WTC11 (cell line): ENCODE data around the gene RCAN2. TPM values are rescaled to one million over a fixed set of nuclear protein-coding genes. Genes with fewer than 3 reads are reported as not detected.

ENCODE experiments used
- ATAC-seq: fragments of 200-7000 bp; cut with Tn5 transposase; 2 replicates; pipeline ENCODE4 v1.10.0; 2021; ENCODE audit warnings: mild to moderate bottlenecking, moderate library complexity
- CTCF ChIA-PET: fragments of 300-600 bp; sonication (Branson Sonifier 250); formaldehyde crosslinking; loops from one replicate; lab custom pipeline; 2021; ENCODE audit warnings: antibody characterized with exemption; lab: Charles Lee
- POLR2A ChIA-PET: fragments of 350-600 bp; sonication (Branson Sonifier 250); formaldehyde crosslinking; loops from one replicate; lab custom pipeline; 2021; ENCODE audit warnings: antibody characterized with exemption; lab: Charles Lee
- DNase-seq: peaks from one replicate; pipeline ENCODE4 v3.0.0; 2021; ENCODE audit warnings: low spot score
- H3K27ac Mint-ChIP-seq: 2 replicates; pipeline ENCODE4 v1.8.0; 2021; ENCODE audit warnings: mixed read lengths
- H3K27me3 Mint-ChIP-seq: 2 replicates; pipeline ENCODE4 v1.8.0; 2021; ENCODE audit warnings: low read depth, mild to moderate bottlenecking, moderate library complexity, mixed read lengths
- H3K36me3 Mint-ChIP-seq: 2 replicates; pipeline ENCODE4 v1.8.0; 2021; ENCODE audit warnings: mixed read lengths
- H3K4me1 Mint-ChIP-seq: 2 replicates; pipeline ENCODE4 v1.8.0; 2022; ENCODE audit warnings: mixed read lengths
- H3K4me3 Mint-ChIP-seq: 2 replicates; pipeline ENCODE4 v1.8.0; 2021; ENCODE audit warnings: mild to moderate bottlenecking, moderate library complexity, mixed read lengths
- H3K9me3 Mint-ChIP-seq: 2 replicates; pipeline ENCODE4 v1.8.0; 2021; ENCODE audit warnings: mixed read lengths
- CREM ChIP-seq: sonication (generic); formaldehyde crosslinking; IDR thresholded peaks from 2 replicates; pipeline ENCODE4 v1.8.1; 2022; ENCODE audit warnings: mild to moderate bottlenecking, missing genetic modification reagents, moderate library complexity
- FOXK1 ChIP-seq: sonication (generic); formaldehyde crosslinking; IDR thresholded peaks from 2 replicates; pipeline ENCODE4 v1.8.0; 2022; ENCODE audit warnings: mild to moderate bottlenecking, moderate library complexity, missing genetic modification reagents
- GTF2I ChIP-seq: fragments of 250-450 bp; sonication (Bioruptor Pico); conservative IDR thresholded peaks from 2 replicates; pipeline ENCODE4 v1.4.0; 2021; ENCODE audit warnings: mild to moderate bottlenecking
- MYBL2 ChIP-seq: sonication (generic); formaldehyde crosslinking; IDR thresholded peaks from 2 replicates; pipeline ENCODE4 v1.8.1; 2023; ENCODE audit warnings: mild to moderate bottlenecking, moderate library complexity, missing genetic modification reagents
- NR1H2 ChIP-seq: sonication (generic); formaldehyde crosslinking; IDR thresholded peaks from 2 replicates; pipeline ENCODE4 v1.9.0; 2021; ENCODE audit warnings: mild to moderate bottlenecking, moderate library complexity, missing genetic modification reagents
- NR2C2 ChIP-seq: sonication (generic); formaldehyde crosslinking; IDR thresholded peaks from 2 replicates; pipeline ENCODE4 v1.8.0; 2022; ENCODE audit warnings: mild to moderate bottlenecking, missing genetic modification reagents
- PRRX2 ChIP-seq: fragments of 250-450 bp; sonication (Bioruptor Pico); IDR thresholded peaks from 2 replicates; pipeline ENCODE4 v1.8.0; 2021; ENCODE audit warnings: mild to moderate bottlenecking
- SMAD4 ChIP-seq: sonication (generic); formaldehyde crosslinking; IDR thresholded peaks from 2 replicates; pipeline ENCODE4 v1.8.0; 2022; ENCODE audit warnings: mild to moderate bottlenecking, missing genetic modification reagents
- TEAD4 ChIP-seq: sonication (generic); formaldehyde crosslinking; IDR thresholded peaks from 2 replicates; pipeline ENCODE4 v1.8.0; 2022; ENCODE audit warnings: mild to moderate bottlenecking, missing genetic modification reagents
- ZBTB21 ChIP-seq: sonication (generic); formaldehyde crosslinking; IDR thresholded peaks from 2 replicates; pipeline ENCODE4 v1.8.1; 2023; ENCODE audit warnings: mild to moderate bottlenecking, missing genetic modification reagents, borderline replicate concordance
- ZNF138 ChIP-seq: sonication (generic); formaldehyde crosslinking; conservative IDR thresholded peaks from 2 replicates; pipeline ENCODE4 v1.8.1; 2022; ENCODE audit warnings: mild to moderate bottlenecking, moderate library complexity, missing genetic modification reagents
- ZNF281 ChIP-seq: sonication (generic); formaldehyde crosslinking; IDR thresholded peaks from 2 replicates; pipeline ENCODE4 v1.8.0; 2023; ENCODE audit warnings: mild to moderate bottlenecking, missing genetic modification reagents
- ZNF317 ChIP-seq: sonication (generic); formaldehyde crosslinking; IDR thresholded peaks from 2 replicates; pipeline ENCODE4 v1.8.1; 2023; ENCODE audit warnings: low read depth, mild to moderate bottlenecking, moderate library complexity, missing genetic modification reagents, borderline replicate concordance
- ZNF416 ChIP-seq: fragments of 250-450 bp; sonication (Bioruptor Pico); IDR thresholded peaks from 2 replicates; pipeline ENCODE4 v1.9.0; 2021; ENCODE audit warnings: mild to moderate bottlenecking, inconsistent platforms
- ZNF671 ChIP-seq: fragments of 250-450 bp; sonication (Bioruptor Pico); IDR thresholded peaks from 2 replicates; pipeline ENCODE4 v1.8.0; 2021; ENCODE audit warnings: mild to moderate bottlenecking
- ZSCAN18 ChIP-seq: fragments of 250-450 bp; sonication (Bioruptor Pico); IDR thresholded peaks from 2 replicates; pipeline ENCODE4 v2.1.2; 2022; ENCODE audit warnings: mild to moderate bottlenecking, moderate library complexity
- total RNA-seq: library from RNA; stranded (reverse); gene quantifications from 3 replicates; pipeline ENCODE4 v1.2.3, GENCODE V29; 2021

The RCAN2 gene
- total RNA-seq, 1 experiment from 2014 or later, result 3.9 TPM

GRCh38 chr6:46251583-46252339 is 239.5 kb downstream of the RCAN2 start:
- Mint-ChIP-seq H3K27ac (no peak overlapping the region), H3K4me3 (no peak overlapping the region), H3K36me3 (no peaks in the 10 kb centered on the region), H3K27me3 (no peaks in the 10 kb centered on the region), H3K4me1 (no peaks in the 10 kb centered on the region), H3K9me3 (no peaks in the 10 kb centered on the region)
- CTCF ChIA-PET, result no interaction called here
- TF ChIP-seq ZBTB21 (CRISPR knock-in tag), result no peak
- no peak for TF ChIP-seq FOXK1
- TF ChIP-seq SMAD4, result no peak
- no peak for TF ChIP-seq CREM (CRISPR knock-in tag)
- no peak for TF ChIP-seq PRRX2 (CRISPR knock-in tag)
- no peak for TF ChIP-seq ZSCAN18 (CRISPR knock-in tag)
- no peak for TF ChIP-seq TEAD4
- POLR2A ChIA-PET, result no interaction called here
- no peak for ATAC-seq
- no peak for DNase-seq

GRCh38 chr6:46248143-46248542 is 243.1 kb downstream of the RCAN2 start:
- H3K9me3 Mint-ChIP-seq, result no peaks in the 10 kb centered on the region
- ChIA-PET POLR2A (no interaction called here), CTCF (no interaction called here)
- no peaks in the 10 kb centered on the region for H3K36me3 Mint-ChIP-seq
- no peak overlapping the region for H3K4me3 Mint-ChIP-seq
- no peak for DNase-seq
- no peak for ATAC-seq
- H3K27me3 Mint-ChIP-seq, result no peaks in the 10 kb centered on the region
- no peak overlapping the region for H3K27ac Mint-ChIP-seq
- peaks cover 7% of the 10 kb centered on the region for H3K4me1 Mint-ChIP-seq
- no peak for TF ChIP-seq ZNF416 (CRISPR knock-in tag)

GRCh38 chr6:46246727-46247126 is 244.5 kb downstream of the RCAN2 start:
- Mint-ChIP-seq H3K4me3 (no peak overlapping the region), H3K4me1 (peaks cover 7% of the 10 kb centered on the region), H3K27ac (no peak overlapping the region), H3K9me3 (no peaks in the 10 kb centered on the region), H3K27me3 (no peaks in the 10 kb centered on the region), H3K36me3 (no peaks in the 10 kb centered on the region)
- ATAC-seq, result no peak
- no peak for DNase-seq
- CTCF ChIA-PET, result no interaction called here
- TF ChIP-seq ZNF138 (CRISPR knock-in tag), result no peak
- no peak for TF ChIP-seq ZNF317 (CRISPR knock-in tag)
- no peak for TF ChIP-seq GTF2I (CRISPR knock-in tag)
- no peak for TF ChIP-seq ZNF281
- no peak for TF ChIP-seq MYBL2
- POLR2A ChIA-PET, result no interaction called here

GRCh38 chr6:46246081-46246480 is 245.2 kb downstream of the RCAN2 start:
- Mint-ChIP-seq H3K36me3 (no peaks in the 10 kb centered on the region), H3K9me3 (no peaks in the 10 kb centered on the region), H3K27me3 (no peaks in the 10 kb centered on the region), H3K4me1 (peaks cover 7% of the 10 kb centered on the region), H3K4me3 (no peak overlapping the region), H3K27ac (no peak overlapping the region)
- CTCF ChIA-PET, result no interaction called here
- POLR2A ChIA-PET, result no interaction called here
- no peak for DNase-seq
- TF ChIP-seq ZNF671 (no peak), NR1H2 (CRISPR knock-in tag) (no peak), NR2C2 (no peak)
- ATAC-seq, result no peak
